GM10248 (cell line): Measurements from ENCODE around the gene VWF.

Source experiments
- CTCF ChIA-PET: fragments of 300-600 bp; sonication (Branson Sonifier 250); formaldehyde crosslinking; extraction: SDS; loops from one replicate; lab custom pipeline; 2021; ENCODE audit warnings: antibody characterized with exemption; lab: Yijun Ruan, JAX
- POLR2A ChIA-PET: fragments of 350-650 bp; sonication (Branson Sonifier 250); formaldehyde crosslinking; extraction: SDS; loops from one replicate; lab custom pipeline; 2020; ENCODE audit warnings: antibody characterized with exemption; lab: Yijun Ruan, JAX
- DNase-seq: peaks from one replicate; pipeline ENCODE4 v3.0.0; 2012; ENCODE audit errors: extremely low spot score
- CTCF ChIP-seq: IDR thresholded peaks from 2 replicates; pipeline ENCODE4 v1.5.1; 2012; ENCODE audit warnings: mild to moderate bottlenecking, low read depth; ENCODE audit errors: extremely low read depth, missing control alignments, control extremely low read depth

VWF gene

GRCh38 chr12:6085841-6086240 is 38.6 kb downstream of the VWF start:
- CTCF ChIA-PET, result no interaction called here
- no peak for DNase-seq
- TF ChIP-seq CTCF, result no peak
- POLR2A ChIA-PET, result no interaction called here

GRCh38 chr12:6084969-6085450 is 39.5 kb downstream of the VWF start:
- no peak for TF ChIP-seq CTCF
- ChIA-PET CTCF (interaction anchor here (1.1 kb wide), 1 partner anchor 97 kb away, joined by 5 read pairs; no protein-coding TSS in a partner anchor), POLR2A (no interaction called here)
- DNase-seq, result no peak

GRCh38 chr12:6084261-6084968 is 40.1 kb downstream of the VWF start:
- CTCF ChIA-PET, result interaction anchor here (1.1 kb wide), 1 partner anchor 97 kb away, joined by 5 read pairs; no protein-coding TSS in a partner anchor
- POLR2A ChIA-PET, result no interaction called here
- no peak for TF ChIP-seq CTCF
- DNase-seq, result no peak

- POLR2A ChIA-PET, result no interaction called here
- DNase-seq, result no peak
- no peak for TF ChIP-seq CTCF
- CTCF ChIA-PET, result no interaction called here
Measured at GRCh38 chr12:6083601-6084000, 40.9 kb downstream of the VWF start.

GRCh38 chr12:6082613-6083012 is 41.9 kb downstream of the VWF start:
- ChIA-PET POLR2A (no interaction called here), CTCF (interaction anchor here (1.6 kb wide), 1 partner anchor 197 kb away, joined by 4 read pairs; no protein-coding TSS in a partner anchor)
- no peak for TF ChIP-seq CTCF
- DNase-seq, result no peak

- no peak for DNase-seq
- no peak for TF ChIP-seq CTCF
- POLR2A ChIA-PET, result no interaction called here
- CTCF ChIA-PET, result interaction anchor here (0.9 to 1.0 kb wide), 3 partner anchors 8 to 199 kb away, joined by 3 to 4 read pairs (median 3); no protein-coding TSS in a partner anchor
Measured at GRCh38 chr12:6080149-6081045, 44.1 kb downstream of the VWF start.
